IPS DF 6.9 (cell line): ENCODE measurements around the gene SLC50A1.

Source experiments
- DNase-seq: peaks from one replicate; pipeline ENCODE4 v3.0.0-alpha.2; 2013; ENCODE audit warnings: low read depth, low spot score
- H3K27ac ChIP-seq: one replicate; pipeline ENCODE4 v1.5.1; 2013; ENCODE audit warnings: low read length, control low read depth
- H3K27me3 ChIP-seq: 2 replicates; pipeline ENCODE4 v1.6.1; 2013; ENCODE audit warnings: mild to moderate bottlenecking, low read length; ENCODE audit not compliant: control insufficient read depth, insufficient read depth
- H3K36me3 ChIP-seq: 2 replicates; pipeline ENCODE4 v1.6.1; 2013; ENCODE audit warnings: low read length; ENCODE audit not compliant: control insufficient read depth, insufficient read depth
- H3K4me1 ChIP-seq: 2 replicates; pipeline ENCODE4 v1.6.1; 2013; ENCODE audit warnings: low read length; ENCODE audit not compliant: control insufficient read depth, insufficient read depth
- H3K4me3 ChIP-seq: 2 replicates; pipeline ENCODE4 v1.5.1; 2013; ENCODE audit warnings: mild to moderate bottlenecking, low read length
- H3K9me3 ChIP-seq: 2 replicates; pipeline ENCODE4 v1.6.1; 2013; ENCODE audit warnings: low read length, inconsistent platforms; ENCODE audit not compliant: control insufficient read depth, insufficient read depth
- WGBS: extraction: QIAGEN DNeasy Blood & Tissue Kit; methylation state at CpG from one replicate; pipeline ENCODE4 v1.1.7; 2013; ENCODE audit warnings: mixed read lengths, missing lambda C conversion rate; ENCODE audit not compliant: insufficient read length, insufficient coverage; 5-methylcytosine and 5-hydroxymethylcytosine counted together

SLC50A1 gene

DNA sequence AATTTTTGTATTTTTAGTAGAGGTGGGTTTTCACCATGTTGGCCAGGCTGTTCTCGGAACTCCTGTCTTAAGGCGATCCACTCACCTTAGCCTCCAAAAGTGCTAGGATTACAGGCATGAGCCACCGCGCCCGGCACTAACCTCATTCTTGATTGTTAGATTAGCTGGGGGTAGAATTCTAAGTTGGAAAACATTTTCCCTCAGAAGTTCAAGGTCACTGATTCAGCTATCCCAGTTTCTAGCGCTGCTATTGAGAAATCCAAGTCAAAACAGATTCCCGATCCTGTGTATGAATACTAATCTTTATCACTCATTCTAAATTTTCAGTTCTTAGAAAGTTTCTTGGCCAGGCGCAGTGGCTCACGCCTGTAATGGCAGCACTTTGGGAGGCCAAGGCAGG lies 32.3 kb upstream of the SLC50A1 start:
- Histone ChIP-seq H3K9me3 (no peaks in the 10 kb centered on the region), H3K36me3 (no peaks in the 10 kb centered on the region), H3K27ac (no peak overlapping the region), H3K4me3 (no peak overlapping the region), H3K27me3 (no peaks in the 10 kb centered on the region), H3K4me1 (no peaks in the 10 kb centered on the region; the same call in 1 of the 2 replicates)
- WGBS = no CpG with 5 or more reads among the region's 9 CpGs
- DNase-seq = no peak

DNA sequence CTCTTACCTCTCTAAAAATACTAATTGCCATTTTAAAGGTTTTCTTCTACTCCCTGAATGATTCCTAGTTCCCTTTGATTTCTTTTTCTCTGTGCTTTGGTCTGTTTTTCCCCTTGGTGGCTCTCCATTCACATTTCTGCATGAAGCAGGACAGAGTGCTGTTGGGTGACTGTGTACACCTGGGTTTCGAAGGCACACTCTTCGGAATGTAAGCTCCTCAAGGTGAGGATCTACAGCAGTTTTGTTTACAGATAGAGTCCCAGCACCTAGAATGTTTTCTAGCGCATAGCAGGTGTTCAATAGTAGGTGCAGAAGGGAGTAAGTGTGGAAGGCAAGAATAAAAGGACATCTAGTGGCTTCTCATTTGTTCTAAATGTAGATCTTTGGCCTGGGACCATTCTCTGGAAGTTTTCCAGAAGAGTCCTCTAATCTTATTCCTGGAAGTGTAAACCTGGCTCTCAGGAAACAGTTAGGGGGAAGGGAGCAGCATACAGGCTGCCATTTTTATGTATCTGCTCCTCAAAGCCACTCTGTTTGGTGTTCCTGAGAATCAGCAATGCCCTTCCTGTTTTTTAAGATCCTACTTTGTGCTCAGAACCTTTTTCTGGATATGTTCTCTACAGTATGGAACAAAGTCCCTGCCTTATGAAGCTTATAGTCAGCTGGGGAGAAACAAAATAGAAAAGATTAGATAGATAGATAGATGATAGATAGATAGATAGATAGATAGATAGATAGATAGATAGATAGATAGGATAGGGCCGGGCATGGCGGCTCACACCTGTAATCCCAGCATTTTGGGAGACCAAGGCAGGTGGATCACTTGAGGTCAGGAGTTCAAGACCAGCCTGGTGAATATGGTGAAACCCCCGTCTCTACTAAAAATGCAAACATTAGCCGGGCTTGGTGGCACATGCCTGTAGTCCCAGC lies 30.8 kb upstream of the SLC50A1 start:
- no peak overlapping the region for H3K4me3 ChIP-seq
- H3K27ac ChIP-seq = no peak overlapping the region
- no peaks in the 10 kb centered on the region for H3K27me3 ChIP-seq
- H3K9me3 ChIP-seq = no peaks in the 10 kb centered on the region
- no peaks in the 10 kb centered on the region; the same call in 1 of the 2 replicates for H3K4me1 ChIP-seq
- no peaks in the 10 kb centered on the region for H3K36me3 ChIP-seq
- DNase-seq = no peak
- WGBS = no CpG with 5 or more reads among the region's 7 CpGs

DNA sequence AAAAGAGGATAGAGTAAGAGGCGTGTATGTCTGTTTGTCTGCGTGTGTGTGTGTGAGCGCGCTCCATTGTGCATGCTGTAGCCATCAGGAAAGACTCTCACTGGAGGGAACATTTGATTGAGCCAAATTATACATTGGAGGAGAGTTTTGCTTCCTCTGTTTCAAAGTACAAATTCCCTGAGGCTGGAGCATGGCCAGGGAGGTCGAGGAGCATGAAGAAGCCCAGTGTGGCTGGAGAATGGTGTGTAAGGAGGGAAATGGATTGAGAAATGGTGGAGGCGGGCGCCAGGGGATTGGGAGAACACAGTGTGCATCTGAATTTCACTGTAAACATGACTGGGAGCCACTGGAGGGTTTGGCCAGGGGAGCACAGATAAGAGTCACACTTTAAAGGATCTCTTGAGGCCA lies 30.0 kb upstream of the SLC50A1 start:
- Histone ChIP-seq H3K27me3 (no peaks in the 10 kb centered on the region), H3K9me3 (no peaks in the 10 kb centered on the region), H3K36me3 (no peaks in the 10 kb centered on the region), H3K4me3 (no peak overlapping the region), H3K4me1 (no peaks in the 10 kb centered on the region; the same call in 1 of the 2 replicates), H3K27ac (no peak overlapping the region)
- WGBS = no CpG with 5 or more reads among the region's 7 CpGs
- DNase-seq = no peak

DNA sequence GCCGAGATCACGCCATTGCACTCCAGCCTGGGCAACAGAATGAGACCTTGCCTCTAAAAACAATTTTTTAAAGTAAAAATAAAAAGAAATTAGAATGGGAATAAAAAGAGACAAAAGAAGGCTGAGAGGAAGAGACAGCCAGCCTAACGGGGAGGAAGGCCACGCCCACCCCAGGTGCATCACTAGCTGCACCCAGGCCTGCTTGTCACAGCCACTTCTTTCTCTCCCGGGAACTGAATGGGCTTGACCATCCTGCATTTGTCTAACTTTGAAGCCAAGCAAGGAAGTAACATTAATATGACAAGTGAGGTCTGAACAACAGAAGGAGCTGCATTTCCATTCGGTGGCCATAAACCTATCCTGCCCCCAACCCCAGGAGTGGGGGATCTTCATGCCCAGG lies 28.8 kb upstream of the SLC50A1 start:
- no peaks in the 10 kb centered on the region for H3K9me3 ChIP-seq
- no peaks in the 10 kb centered on the region; the same call in 1 of the 2 replicates for H3K4me1 ChIP-seq
- no peaks in the 10 kb centered on the region; the same call in 1 of the 2 replicates for H3K27me3 ChIP-seq
- no peak for DNase-seq
- H3K36me3 ChIP-seq = no peaks in the 10 kb centered on the region
- H3K27ac ChIP-seq = no peak overlapping the region
- no peak overlapping the region for H3K4me3 ChIP-seq
- WGBS = no CpG with 5 or more reads among the region's 6 CpGs

DNA sequence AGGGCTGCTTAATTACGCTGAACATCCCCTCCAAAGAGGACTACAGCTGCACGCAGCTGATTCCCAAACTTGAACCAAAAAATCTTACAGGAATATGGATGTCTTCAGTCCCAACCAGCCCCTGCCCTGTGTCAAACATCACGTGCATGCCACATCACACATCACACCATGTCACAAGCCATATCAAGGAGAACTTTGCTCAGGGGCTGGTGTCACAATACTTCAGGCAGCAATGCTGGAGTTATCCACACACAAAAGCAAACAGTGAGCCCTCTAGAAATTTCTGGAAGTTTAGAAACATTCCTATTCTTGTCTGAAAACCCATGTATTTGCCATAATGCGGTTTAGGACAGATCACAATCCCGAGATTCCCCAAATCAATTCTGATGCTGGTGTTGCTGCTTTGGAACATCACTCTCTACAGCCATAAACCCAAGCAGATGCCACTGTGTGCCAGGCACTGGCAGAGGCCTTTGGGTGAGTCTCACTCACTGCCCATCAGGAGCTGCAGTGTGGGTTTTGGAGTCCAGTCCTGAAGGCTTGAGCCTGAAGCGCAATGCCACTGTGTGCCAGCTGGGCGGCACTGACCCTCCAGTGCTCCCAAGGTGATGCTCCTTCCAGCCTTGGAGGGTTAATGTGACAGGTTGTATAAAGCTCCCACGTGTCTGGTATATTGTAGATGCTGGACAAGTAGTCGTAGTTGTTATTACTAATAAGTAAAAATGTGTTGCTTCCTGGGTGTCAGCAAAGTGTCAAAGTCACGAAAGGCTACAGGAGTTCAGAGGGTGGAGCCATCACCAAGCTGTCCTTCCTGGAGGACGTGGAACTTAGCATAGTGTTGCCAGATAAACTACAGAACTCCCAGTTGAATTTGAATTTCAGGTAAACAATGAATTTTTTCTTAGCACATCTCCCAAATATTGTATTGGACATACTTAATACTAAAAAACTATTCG lies 28.1 kb upstream of the SLC50A1 start:
- no peaks in the 10 kb centered on the region; the same call in 1 of the 2 replicates for H3K27me3 ChIP-seq
- no peak overlapping the region for H3K4me3 ChIP-seq
- H3K36me3 ChIP-seq = no peaks in the 10 kb centered on the region
- DNase-seq = no peak
- no CpG with 5 or more reads among the region's 12 CpGs for WGBS
- H3K9me3 ChIP-seq = no peaks in the 10 kb centered on the region
- no peak overlapping the region for H3K27ac ChIP-seq
- H3K4me1 ChIP-seq = peaks cover 2% of the 10 kb centered on the region; the same call in 1 of the 2 replicates

DNA sequence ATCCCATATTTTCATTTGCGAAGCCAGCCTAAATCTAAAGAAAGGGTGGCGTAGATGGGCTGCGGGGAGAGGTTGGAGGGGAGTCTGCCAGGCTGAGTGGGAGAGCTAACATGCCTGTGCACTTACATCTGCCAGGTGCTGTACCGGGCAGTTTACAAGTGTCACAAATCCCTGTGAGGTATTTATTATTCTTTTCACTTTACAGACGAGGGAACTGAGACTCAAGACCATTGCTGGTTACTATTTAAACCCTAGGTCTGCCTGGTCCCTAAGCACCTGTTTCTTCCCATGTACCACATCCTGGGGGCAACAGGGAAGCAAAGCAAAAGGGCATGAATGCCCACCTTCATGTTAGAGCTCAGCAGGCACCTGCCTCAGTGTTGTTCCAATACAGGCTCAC lies 27.4 kb upstream of the SLC50A1 start:
- Histone ChIP-seq H3K9me3 (no peaks in the 10 kb centered on the region), H3K36me3 (no peaks in the 10 kb centered on the region), H3K4me3 (no peak overlapping the region), H3K4me1 (peaks cover 2% of the 10 kb centered on the region; the same call in 1 of the 2 replicates), H3K27me3 (no peaks in the 10 kb centered on the region; the same call in 1 of the 2 replicates), H3K27ac (no peak overlapping the region)
- no CpG with 5 or more reads among the region's 5 CpGs for WGBS
- DNase-seq = no peak

DNA sequence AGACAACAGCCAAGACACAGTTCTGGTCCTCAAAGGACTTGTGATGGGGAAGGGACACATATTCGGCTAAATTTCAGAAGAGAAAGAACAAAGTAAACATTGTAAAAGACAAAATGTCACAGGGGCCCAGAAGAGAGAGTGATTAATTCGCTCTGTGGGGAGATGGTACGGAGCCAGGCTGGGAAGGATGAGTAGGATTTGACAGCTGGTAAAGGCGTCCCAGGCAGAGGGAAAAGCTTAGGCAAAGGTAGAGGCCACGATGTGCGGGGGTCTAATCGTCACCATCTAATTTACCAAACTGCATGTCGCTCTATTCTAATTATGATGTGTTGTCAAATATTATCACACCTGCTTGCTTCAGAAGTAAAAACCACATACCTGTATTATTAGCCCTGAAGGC lies 25.3 kb upstream of the SLC50A1 start:
- no CpG with 5 or more reads among the region's 8 CpGs for WGBS
- Histone ChIP-seq H3K9me3 (no peaks in the 10 kb centered on the region), H3K4me1 (peaks cover 2% of the 10 kb centered on the region; the same call in 1 of the 2 replicates), H3K27me3 (no peaks in the 10 kb centered on the region; the same call in 1 of the 2 replicates), H3K4me3 (no peak overlapping the region), H3K27ac (no peak overlapping the region), H3K36me3 (no peaks in the 10 kb centered on the region)
- DNase-seq = no peak

DNA sequence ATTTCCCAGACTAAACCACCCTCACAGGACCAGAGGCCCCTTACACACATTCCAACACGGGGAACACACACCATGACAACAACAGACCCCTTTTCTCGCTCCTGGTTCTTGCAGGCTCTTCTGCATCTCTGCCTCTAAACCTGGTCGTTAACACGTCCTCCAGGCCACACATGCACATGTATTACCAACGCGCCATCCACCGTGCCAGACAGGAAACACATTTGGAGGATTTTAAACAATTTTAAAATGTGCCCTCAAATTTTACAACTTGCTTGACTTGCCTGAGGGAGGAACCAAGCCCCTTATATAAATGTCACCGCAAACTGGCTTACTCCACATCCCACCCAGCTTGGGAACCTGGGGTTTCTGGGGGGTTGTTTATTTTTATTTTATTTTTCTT lies 24.8 kb upstream of the SLC50A1 start:
- Histone ChIP-seq H3K4me1 (0 out of 2 replicates have a peak, but pooled peaks cover 2% of the 10 kb centered on the region), H3K27ac (no peak overlapping the region), H3K4me3 (no peak overlapping the region), H3K36me3 (no peaks in the 10 kb centered on the region), H3K27me3 (no peaks in the 10 kb centered on the region; the same call in 1 of the 2 replicates), H3K9me3 (no peaks in the 10 kb centered on the region)
- no peak for DNase-seq
- no CpG with 5 or more reads among the region's 8 CpGs for WGBS

DNA sequence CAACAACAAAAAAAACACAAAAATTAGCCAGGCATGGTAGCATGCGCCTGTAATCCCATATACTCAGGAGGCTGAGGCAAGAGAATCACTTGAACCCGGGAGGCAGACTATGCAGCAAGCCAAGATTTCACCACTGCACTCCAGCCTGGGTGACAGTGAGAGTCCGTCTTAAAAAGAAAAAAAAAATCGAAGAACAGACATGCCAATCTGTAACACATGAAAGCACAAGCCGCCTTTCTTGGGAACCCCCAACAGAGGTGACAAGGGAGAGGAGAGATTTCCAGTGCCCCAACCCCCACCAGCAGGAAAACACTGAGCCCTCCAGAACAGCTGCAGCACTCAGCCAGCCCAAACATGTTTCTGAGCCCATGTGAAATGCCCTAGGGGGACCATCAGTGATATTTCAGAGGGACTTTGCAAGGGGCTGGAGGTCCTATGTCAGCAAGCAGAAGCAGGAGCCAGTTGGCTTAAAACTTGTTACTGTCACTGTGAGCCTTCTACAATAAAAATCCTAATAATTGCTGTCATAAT lies 22.1 kb upstream of the SLC50A1 start:
- Histone ChIP-seq H3K27ac (no peak overlapping the region), H3K4me1 (0 out of 2 replicates have a peak, but pooled peaks cover 2% of the 10 kb centered on the region), H3K9me3 (no peaks in the 10 kb centered on the region), H3K36me3 (no peaks in the 10 kb centered on the region), H3K4me3 (no peak overlapping the region), H3K27me3 (no peaks in the 10 kb centered on the region; the same call in 1 of the 2 replicates)
- DNase-seq = no peak
- WGBS = no CpG with 5 or more reads among the region's 5 CpGs
